ENCODE data around the gene CSRNP3.

DNA sequence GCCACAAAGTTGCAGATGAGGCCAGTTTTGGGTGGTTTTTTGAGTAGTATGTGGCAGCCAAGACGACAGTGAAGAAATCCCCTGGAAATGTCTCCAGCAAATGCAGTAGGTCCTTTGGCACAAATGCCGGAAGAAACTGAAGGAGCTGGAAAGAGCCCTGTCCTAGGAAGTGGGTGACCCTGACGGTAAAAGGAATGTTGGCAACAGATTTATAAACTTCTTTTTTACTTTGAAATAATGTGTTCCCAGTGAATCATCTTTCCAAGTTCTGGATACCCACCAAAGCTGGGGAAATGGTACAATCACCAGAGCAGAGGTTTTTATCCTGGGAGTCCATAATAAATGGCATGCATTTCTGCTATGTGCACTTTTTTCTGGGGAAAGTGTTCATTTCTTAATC lies 112.9 kb downstream of the CSRNP3 start:
- no peak for TF ChIP-seq POLR2A (IDR thresholded peaks at IDR 0.05; ENCODE audit: low read depth, low read length)
- no peak for TF ChIP-seq TAF1 (IDR thresholded peaks at IDR 0.05; ENCODE audit: borderline replicate concordance, low read depth, low read length)
